HepG2 (cell line): ENCODE results near the gene TRIM69. TPM values are rescaled to one million over a fixed set of nuclear protein-coding genes. Genes with fewer than 3 reads are reported as not detected.

Source experiments
- ATAC-seq: fragments of 200-7000 bp; cut with Tn5 transposase; 3 replicates; pipeline ENCODE4 v1.9.1; 2020; ENCODE audit warnings: mild to moderate bottlenecking, moderate library complexity
- BruUV-seq: library from RNA; stranded (reverse); fragments of 400-500 nt; replicated peaks from 2 replicates; lab custom pipeline; 2021; lab: Mats Ljungman, UMichigan
- CTCF ChIA-PET: fragments of 300-600 bp; formaldehyde crosslinking; extraction: SDS; loops from one replicate; lab custom pipeline; 2021; ENCODE audit warnings: low total read pairs, inconsistent platforms, low intra/inter-chr PET ratio; lab: Yijun Ruan, JAX
- POLR2A ChIA-PET: fragments of 350-600 bp; sonication (Branson Sonifier 250); formaldehyde crosslinking; loops from one replicate; lab custom pipeline; 2020; ENCODE audit warnings: antibody characterized with exemption, inconsistent platforms; lab: Yijun Ruan, JAX
- DNase-seq: peaks from one replicate; pipeline ENCODE4 v3.0.0-alpha.2; 2015; ENCODE audit warnings: low spot score
- FAIRE-seq: peaks from 3 replicates; lab custom pipeline; 2011; peaks lifted over from hg19 to GRCh38; lab: Jason Lieb, UNC
- H2AFZ ChIP-seq: one replicate; pipeline ENCODE4 v1.6.1; 2011; ENCODE audit warnings: low read length, inconsistent platforms
- H3K27ac ChIP-seq: fragments of 300-600 bp; 3 replicates; pipeline ENCODE4 v1.8.0; 2011; ENCODE audit warnings: mixed run types, mild to moderate bottlenecking, mixed read lengths, low read length, inconsistent platforms; ENCODE audit not compliant: insufficient read depth; ENCODE audit errors: extremely low read length
- H3K27me3 ChIP-seq, 2 experiments: fragments of 200-600 bp in 1 of 2; 2 replicates in 1 of 2; 3 replicates in 1 of 2; pipeline versions ENCODE4 v1.6.0 to v1.8.0; 2011; ENCODE audit warnings: low read length in 2 of 2, mild to moderate bottlenecking in 2 of 2, moderate library complexity in 2 of 2, inconsistent platforms in 1 of 2; ENCODE audit not compliant: insufficient read depth in 2 of 2, control insufficient read depth in 1 of 2
- H3K36me3 ChIP-seq, 2 experiments: fragments of 200-600 bp in 1 of 2; replicated peaks in 1 of 2; 2 replicates in 1 of 2; 3 replicates in 1 of 2; pipeline versions ENCODE4 v1.5.1 to v1.8.0; 2011; ENCODE audit warnings: low read length in 2 of 2, inconsistent platforms in 1 of 2; ENCODE audit not compliant: insufficient read depth in 2 of 2, control insufficient read depth in 1 of 2
- H3K4me1 ChIP-seq: 2 replicates; pipeline ENCODE4 v1.5.1; 2012; ENCODE audit warnings: low read length, inconsistent platforms; ENCODE audit not compliant: insufficient read depth
- H3K4me2 ChIP-seq: 2 replicates; pipeline ENCODE4 v1.6.0; 2011; ENCODE audit warnings: low read depth, low read length, inconsistent platforms
- H3K4me3 ChIP-seq, 3 experiments: fragments of 200-600 bp in 1 of 3; sonication (generic), shearing (Covaris generic) in 1 of 3; replicated peaks in 1 of 3; 2 replicates each; pipeline ENCODE4 v1.5.1; 2011 to 2016; ENCODE audit warnings: low read length in 3 of 3, inconsistent platforms in 2 of 3, low read depth in 2 of 3, mild to moderate bottlenecking in 2 of 3, control low read depth in 1 of 3, mixed read lengths in 1 of 3; ENCODE audit not compliant: insufficient read depth in 1 of 3
- H3K79me2 ChIP-seq: one replicate; pipeline ENCODE4 v1.6.1; 2011; ENCODE audit warnings: low read length, inconsistent platforms; ENCODE audit not compliant: insufficient read depth
- H3K9ac ChIP-seq: 2 replicates; pipeline ENCODE4 v1.6.0; 2011; ENCODE audit warnings: mild to moderate bottlenecking, low read depth, low read length, inconsistent platforms; ENCODE audit not compliant: insufficient read depth
- H3K9me3 ChIP-seq: 2 replicates; pipeline ENCODE4 v1.5.1; 2012; ENCODE audit warnings: mild to moderate bottlenecking, low read length
- H4K20me1 ChIP-seq: 2 replicates; pipeline ENCODE4 v1.6.0; 2011; ENCODE audit warnings: inconsistent platforms, mild to moderate bottlenecking, low read length, moderate library complexity; ENCODE audit not compliant: insufficient read depth
- JUN ChIP-seq: sonication (generic); formaldehyde crosslinking; IDR thresholded peaks from 2 replicates; pipeline ENCODE4 v1.4.0; 2020; ENCODE audit warnings: mild to moderate bottlenecking, missing genetic modification reagents
- NFIC ChIP-seq: IDR thresholded peaks from 2 replicates; pipeline ENCODE4 v1.6.1; 2012; ENCODE audit warnings: mild to moderate bottlenecking, low read length, inconsistent platforms
- PBX3 ChIP-seq: sonication (generic); formaldehyde crosslinking; IDR thresholded peaks from 2 replicates; pipeline ENCODE4 v1.8.1; 2023; ENCODE audit warnings: missing genetic modification reagents, inconsistent platforms, borderline replicate concordance
- POLR2AphosphoS2 ChIP-seq: IDR thresholded peaks from 2 replicates; pipeline ENCODE4 v1.6.1; 2011; ENCODE audit warnings: low read depth, low read length, improper control_type of control experiment
- RBFOX2 ChIP-seq: fragments of 200-400 bp; formaldehyde crosslinking; IDR thresholded peaks from 2 replicates; pipeline ENCODE4 v1.6.1; 2017; ENCODE audit warnings: low read depth, mild to moderate bottlenecking, low read length
- TOE1 ChIP-seq: sonication (generic); formaldehyde crosslinking; IDR thresholded peaks from 2 replicates; pipeline ENCODE4 v1.4.0; 2020; ENCODE audit warnings: mild to moderate bottlenecking, missing genetic modification reagents
- TP53 ChIP-seq: sonication (generic); formaldehyde crosslinking; conservative IDR thresholded peaks from 2 replicates; pipeline ENCODE4 v1.4.0; 2020; ENCODE audit warnings: missing genetic modification reagents
- ZBTB37 ChIP-seq: sonication (generic); formaldehyde crosslinking; IDR thresholded peaks from 2 replicates; pipeline ENCODE4 v1.4.0; 2020; ENCODE audit warnings: mild to moderate bottlenecking, missing genetic modification reagents
- ZFYVE20 ChIP-seq: sonication (generic); formaldehyde crosslinking; IDR thresholded peaks from 2 replicates; pipeline ENCODE4 v1.8.0; 2023; ENCODE audit warnings: low read depth, mild to moderate bottlenecking, moderate library complexity, missing genetic modification reagents, borderline replicate concordance
- WGBS: methylation state at CpG from one replicate; pipeline ENCODE4 v1.1.6; 2017; ENCODE audit warnings: low lambda C conversion rate; 5-methylcytosine and 5-hydroxymethylcytosine counted together
- in situ Hi-C: cut with HindIII; loops from 2 replicates; pipeline ENCODE4 v1.10.0; 2017; ENCODE audit warnings: low pct_unique_long_range_greater_than_20kb; ENCODE audit not compliant: extremely low pct_ligation_motif_present
- intact Hi-C: fragments of 100-400 bp; cut with micrococcal nuclease; formaldehyde crosslinking; loops from one replicate; pipeline ENCODE4 v1.10.0; 2022; ENCODE audit not compliant: unreplicated experiment
- polyA plus RNA-seq, 8 experiments: library from polyadenylated mRNA; depleted of rRNA in 3 of 8; stranded (reverse) in 7 of 8; unstranded in 1 of 8; fragments of >200 nt; fragmentation: Illumina TruSeq in 4 of 8; extraction: Trizol in 4 of 8; gene quantifications; 2 replicates each; pipeline versions ENCODE4 v1.2.1 to v1.2.3, GENCODE V29; 2011 to 2016; ENCODE audit warnings: low read depth in 4 of 8, missing spikeins in 1 of 8, mixed read lengths in 1 of 8; ENCODE audit not compliant: insufficient read depth in 1 of 8
- total RNA-seq, 5 experiments: library from RNA; depleted of rRNA; stranded (reverse); fragments of >200 nt; fragmentation: Illumina TruSeq; extraction: Trizol; gene quantifications; 2 replicates each; pipeline ENCODE4 v1.2.3, GENCODE V29; 2016; ENCODE audit warnings: low read depth in 1 of 5

The TRIM69 gene
- total and polyA plus RNA-seq, 2 of the 13 experiments (the other 11 are each of a cell fraction or from before 2014, with no cell fraction given): 2.6 to 3.2 TPM

- H3K9ac ChIP-seq: no peak overlapping the region
- DNase-seq (no peak), FAIRE-seq (no peak), ATAC-seq (no peak)
- no peaks in the 10 kb centered on the region for H3K9me3 ChIP-seq
- H3K4me3 ChIP-seq: no peak overlapping the region
- no TSS peak for BruUV-seq
- H3K79me2 ChIP-seq: peaks cover 18% of the 10 kb centered on the region
- H3K4me2 ChIP-seq: no peak overlapping the region
- intact Hi-C loops: no loop called here
- no peak overlapping the region for H3K27ac ChIP-seq
- in situ Hi-C loops: no loop called here
- ChIA-PET CTCF (no interaction called here), POLR2A (interaction anchor here (1.7 kb wide), 1 partner anchor 11 kb away, joined by 10 read pairs; no protein-coding TSS in a partner anchor)
- H3K4me1 ChIP-seq: peaks cover 36% of the 10 kb centered on the region
- 73% methylated on average over 4 of the region's 4 CpGs for WGBS
- peaks cover 9% of the 10 kb centered on the region; the same call in 1 of the 2 replicates for H4K20me1 ChIP-seq
- TF ChIP-seq RBFOX2 (0 out of 2 replicates have a peak, but pooled peaks have one; percentile 32), TP53 (CRISPR knock-in tag) (no peak)
- H3K27me3 ChIP-seq: no peaks in the 10 kb centered on the region
- H3K36me3 ChIP-seq: peaks cover 8 to 29% of the 10 kb centered on the region in 2 experiments
- no peak overlapping the region for H2AFZ ChIP-seq
Observed at GRCh38 chr15:44718180-44718926, 18.0 kb upstream of the TRIM69 start.

- TF ChIP-seq NFIC (no peak), POLR2AphosphoS2 (0 out of 2 replicates have a peak, but pooled peaks have one; percentile 42), JUN (CRISPR knock-in tag) (no peak), TOE1 (no peak), ZBTB37 (CRISPR knock-in tag) (no peak), PBX3 (CRISPR knock-in tag) (no peak), ZFYVE20 (no peak)
- Histone ChIP-seq H2AFZ (no peak overlapping the region), H3K36me3 (peaks cover 8 to 29% of the 10 kb centered on the region in 2 experiments), H3K9me3 (no peaks in the 10 kb centered on the region), H3K4me2 (no peak overlapping the region), H3K4me1 (peaks cover 37% of the 10 kb centered on the region), H4K20me1 (peaks cover 3% of the 10 kb centered on the region; the same call in 1 of the 2 replicates), H3K27ac (peak overlapping the region; percentile 16), H3K79me2 (peaks cover 12% of the 10 kb centered on the region), H3K9ac (no peak overlapping the region), H3K4me3 (no peak overlapping the region), H3K27me3 (no peaks in the 10 kb centered on the region)
- WGBS: 96% methylated on average over 8 of the region's 8 CpGs
- ATAC-seq (no peak), FAIRE-seq (no peak), DNase-seq (no peak)
- CTCF ChIA-PET: no interaction called here
- in situ Hi-C loops (no loop called here), intact Hi-C loops (no loop called here)
- POLR2A ChIA-PET: interaction anchor here (1.7 kb wide), 1 partner anchor 10 kb away, joined by 10 read pairs; no protein-coding TSS in a partner anchor
- no TSS peak for BruUV-seq
Observed at GRCh38 chr15:44718927-44719292, 17.4 kb upstream of the TRIM69 start.
